Measurements from ENCODE around the gene POLDIP2.

The POLDIP2 gene

DNA sequence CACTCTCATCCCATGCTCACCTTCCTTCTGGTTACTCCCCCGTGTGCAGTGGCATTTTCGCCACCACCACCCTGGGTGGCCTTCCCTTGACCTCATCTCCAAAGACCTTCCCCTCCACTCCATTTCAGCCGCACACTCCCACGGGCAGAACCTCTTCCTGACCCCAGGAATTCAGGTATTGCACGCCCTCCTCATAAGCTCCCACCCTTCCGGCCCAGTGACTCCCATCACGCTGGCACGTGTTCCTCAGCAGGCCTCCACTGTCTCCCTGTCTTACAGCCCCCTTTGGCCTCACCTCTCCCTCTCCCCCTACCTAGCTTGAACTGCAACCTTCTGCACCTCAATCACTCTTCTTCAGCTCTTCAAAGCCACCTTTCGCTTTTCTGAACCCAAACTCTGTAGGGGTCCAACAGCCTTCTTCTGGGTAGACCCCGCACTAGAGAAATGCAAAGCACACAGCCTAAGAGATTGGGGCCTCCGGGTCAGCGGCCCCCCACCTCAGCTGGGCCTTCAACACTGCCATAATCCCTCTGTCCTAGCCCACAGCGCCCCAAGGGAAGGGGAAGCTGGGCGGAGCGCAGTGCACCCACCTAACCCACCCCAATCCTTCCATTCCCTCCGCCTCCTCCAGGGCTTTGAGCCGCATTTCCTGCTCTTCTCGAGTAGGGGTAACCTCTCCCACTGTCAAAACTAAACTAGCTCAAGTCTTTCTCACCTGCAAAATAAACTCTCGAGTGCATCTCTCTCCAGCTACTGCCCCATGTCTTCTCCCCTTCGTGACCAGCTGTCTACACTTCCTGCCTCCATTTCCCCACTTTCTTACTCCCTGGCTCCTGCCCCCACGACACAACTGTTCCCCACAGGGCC lies 40.0 kb downstream of the POLDIP2 start:
- DNase-seq = no peak

DNA sequence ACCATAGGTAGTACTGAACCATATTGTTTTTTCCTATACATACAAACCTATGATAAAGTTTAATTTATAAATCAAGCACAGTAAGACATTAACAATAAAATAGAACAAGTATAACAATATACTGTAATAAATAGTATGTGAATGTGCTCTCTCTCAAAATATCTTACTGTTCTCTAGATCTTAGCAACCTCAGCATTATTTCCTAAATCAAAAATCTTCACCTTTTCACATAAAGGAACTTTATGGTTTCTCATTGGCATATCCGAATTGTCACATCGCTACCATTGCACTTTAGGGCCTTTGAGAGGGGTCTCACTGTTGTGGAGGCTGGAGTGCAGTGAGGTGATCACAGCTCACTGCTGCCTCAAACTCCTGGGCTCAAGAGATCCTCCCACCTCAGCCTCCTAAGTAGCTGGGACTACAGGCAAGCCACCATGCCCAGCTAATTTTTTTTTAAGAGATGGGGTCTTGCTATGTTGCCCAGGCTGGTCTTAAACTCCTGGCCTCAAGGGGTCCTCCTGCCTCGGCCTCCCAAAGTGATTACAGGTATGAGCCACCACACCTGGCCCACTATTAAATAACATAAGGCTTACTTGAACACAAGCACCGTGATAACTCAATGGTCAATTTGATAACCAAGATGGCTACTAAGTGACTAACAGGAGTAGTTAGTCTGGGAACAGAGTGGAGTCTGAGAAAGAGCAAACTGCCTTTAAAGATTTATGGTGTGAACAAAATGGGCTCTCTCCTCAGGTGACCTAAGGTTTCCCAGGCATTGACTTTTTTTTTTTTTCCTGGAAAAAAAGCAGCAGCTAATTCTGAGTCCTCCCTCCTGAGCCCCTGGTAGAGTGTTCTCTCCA lies 41.3 kb downstream of the POLDIP2 start:
- DNase-seq = no peak

- no peak for DNase-seq
These were observed 43.5 kb downstream of the POLDIP2 start for GRCh38 chr17:28313841-28314240.

DNA sequence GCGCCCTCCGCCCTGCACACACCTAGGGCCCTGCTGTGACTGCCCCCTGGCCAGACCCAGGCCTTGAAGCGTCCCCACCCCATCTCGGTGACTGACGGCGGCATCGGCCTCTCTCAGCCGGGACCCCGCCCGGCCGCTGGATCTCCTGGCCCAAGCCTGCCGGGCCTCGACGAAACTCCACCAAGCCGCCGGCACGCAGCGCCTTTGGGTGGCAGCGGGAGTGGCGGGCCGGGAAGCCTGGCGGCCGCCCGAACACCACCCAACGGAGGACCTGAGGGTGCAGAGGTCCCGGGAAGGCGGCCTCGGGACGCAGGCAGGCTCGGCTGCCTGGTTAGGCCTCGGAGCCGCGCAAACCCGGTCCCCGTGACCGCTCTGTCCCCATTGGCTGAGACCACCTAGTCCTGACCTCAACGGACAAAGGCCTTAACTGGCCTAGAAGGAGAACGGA lies 50.3 kb downstream of the POLDIP2 start:
- peak; percentile 59 for DNase-seq

DNA sequence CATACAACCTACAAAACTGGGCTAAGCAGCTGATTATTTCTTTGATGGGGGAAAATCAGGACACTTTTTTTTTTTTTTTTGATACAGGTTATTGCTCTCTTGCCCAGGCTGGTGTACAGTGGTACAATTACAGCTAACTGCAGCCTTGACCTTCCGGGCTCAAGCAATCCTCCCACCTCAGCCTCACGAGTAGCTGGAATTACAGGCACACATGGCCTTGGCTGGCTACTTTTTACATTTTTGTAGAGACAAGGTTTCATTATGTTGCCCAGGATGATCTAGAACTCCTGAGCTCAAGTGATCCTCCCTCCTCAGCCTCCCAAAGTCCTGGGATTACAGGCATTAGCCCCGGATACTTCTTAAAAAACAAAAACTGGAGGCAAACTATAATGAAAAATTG lies 58.9 kb downstream of the POLDIP2 start:
- no peak for DNase-seq

Data from right kidney (tissue), 1 donor.